GM12878 (cell line): ENCODE data around the gene RAD18. TPM values are rescaled to one million over a fixed set of nuclear protein-coding genes. Genes with fewer than 3 reads are reported as not detected.

Experiments used
- ATAC-seq: fragments of 200-7000 bp; cut with Tn5 transposase; 3 replicates; pipeline ENCODE4 v1.9.1; 2020; ENCODE audit warnings: mild to moderate bottlenecking, moderate library complexity
- BruUV-seq: library from RNA; stranded (reverse); fragments of 400-500 nt; replicated peaks from 2 replicates; lab custom pipeline; 2021; lab: Mats Ljungman, UMichigan
- CTCF ChIA-PET: fragments of 300-600 bp; sonication (Branson Sonifier 250); formaldehyde crosslinking; extraction: SDS; loops from one replicate; lab custom pipeline; 2021; ENCODE audit warnings: inconsistent platforms; lab: Yijun Ruan, JAX
- POLR2A ChIA-PET: fragments of 350-600 bp; formaldehyde crosslinking; extraction: SDS; loops from one replicate; lab custom pipeline; 2021; ENCODE audit warnings: inconsistent platforms; lab: Charles Lee
- RAD21 ChIA-PET: fragments of 300-600 bp; sonication (Branson Sonifier 250); formaldehyde crosslinking; loops from one replicate; lab custom pipeline; 2023; ENCODE audit warnings: antibody characterized with exemption; ENCODE audit not compliant: unreplicated experiment; lab: Charles Lee
- SMC1A ChIA-PET: fragments of 300-600 bp; sonication (Branson Sonifier 250); formaldehyde crosslinking; loops from one replicate; lab custom pipeline; 2023; ENCODE audit not compliant: unreplicated experiment, uncharacterized antibody; lab: Charles Lee
- DNase-seq: peaks from one replicate; pipeline ENCODE4 v3.0.0-alpha.2; 2011; ENCODE audit warnings: low read depth, low spot score
- FAIRE-seq: peaks from 3 replicates; lab custom pipeline; 2011; peaks lifted over from hg19 to GRCh38; lab: Jason Lieb, UNC
- H2AFZ ChIP-seq: 2 replicates; pipeline ENCODE4 v1.6.0; 2011; ENCODE audit warnings: low read depth, low read length, control low read depth; ENCODE audit not compliant: control insufficient read depth
- H3K27ac ChIP-seq: 2 replicates; pipeline ENCODE4 v1.5.1; 2011; ENCODE audit warnings: control low read depth; ENCODE audit not compliant: control insufficient read depth, insufficient read depth
- H3K27me3 ChIP-seq, 2 experiments: replicated peaks in 1 of 2; 2 replicates each; pipeline versions ENCODE4 v1.6.0 to v1.6.1; 2011; ENCODE audit warnings: low read length in 1 of 2; ENCODE audit not compliant: control insufficient read depth in 2 of 2, insufficient read depth in 2 of 2
- H3K36me3 ChIP-seq, 2 experiments: 2 replicates each; pipeline ENCODE4 v1.5.1; 2011; ENCODE audit warnings: low read length in 1 of 2; ENCODE audit not compliant: control insufficient read depth in 2 of 2, insufficient read depth in 2 of 2
- H3K4me1 ChIP-seq: 2 replicates; pipeline ENCODE4 v1.6.1; 2011; ENCODE audit warnings: mild to moderate bottlenecking, low read length, moderate library complexity, mixed read lengths; ENCODE audit not compliant: control insufficient read depth, insufficient read depth
- H3K4me2 ChIP-seq: 2 replicates; pipeline ENCODE4 v1.6.0; 2011; ENCODE audit warnings: control low read depth; ENCODE audit not compliant: control insufficient read depth, insufficient read depth
- H3K4me3 ChIP-seq: fragments of 200-600 bp; sonication (generic); 2 replicates; pipeline ENCODE4 v1.5.1; 2016
- H3K79me2 ChIP-seq: 2 replicates; pipeline ENCODE4 v1.6.0; 2011; ENCODE audit warnings: low read length; ENCODE audit not compliant: control insufficient read depth, insufficient read depth
- H3K9ac ChIP-seq: 2 replicates; pipeline ENCODE4 v1.8.0; 2011; ENCODE audit warnings: low read length, control low read depth, mixed read lengths; ENCODE audit not compliant: control insufficient read depth, insufficient read depth
- H3K9me3 ChIP-seq: replicated peaks from 3 replicates; pipeline ENCODE4 v1.5.1; 2011; ENCODE audit warnings: mild to moderate bottlenecking, low read length; ENCODE audit not compliant: control insufficient read depth, insufficient read depth
- H4K20me1 ChIP-seq: 2 replicates; pipeline ENCODE4 v1.6.0; 2011; ENCODE audit not compliant: control insufficient read depth, insufficient read depth
- BMI1 ChIP-seq: fragments of 450-650 bp; IDR thresholded peaks from 2 replicates; pipeline ENCODE4 v1.6.1; 2016; ENCODE audit warnings: mild to moderate bottlenecking, moderate library complexity, borderline replicate concordance
- BRCA1 ChIP-seq: IDR thresholded peaks from 2 replicates; pipeline ENCODE4 v1.6.1; 2011; ENCODE audit warnings: low read depth, low read length, improper control_type of control experiment
- CHD1 ChIP-seq: IDR thresholded peaks from 2 replicates; pipeline ENCODE4 v1.6.1; 2012; ENCODE audit warnings: low read depth, low read length, improper control_type of control experiment
- CHD4 ChIP-seq: fragments of 200-600 bp; sonication (generic); IDR thresholded peaks from 2 replicates; pipeline ENCODE4 v1.6.1; 2016; ENCODE audit warnings: mild to moderate bottlenecking
- CTCF ChIP-seq, 3 experiments: IDR thresholded peaks in 2 of 3; conservative IDR thresholded peaks in 1 of 3; 2 replicates each; pipeline ENCODE4 v1.5.1; 2011; ENCODE audit warnings: low read depth in 3 of 3, low read length in 3 of 3, mild to moderate bottlenecking in 3 of 3, control low read depth in 2 of 3, moderate library complexity in 2 of 3, inconsistent platforms in 1 of 3, mixed read lengths in 1 of 3; ENCODE audit not compliant: control insufficient read depth in 2 of 3, insufficient read depth in 1 of 3; ENCODE audit errors: extremely low read depth in 1 of 3
- GABPA ChIP-seq: IDR thresholded peaks from 2 replicates; pipeline ENCODE4 v1.6.1; 2014; ENCODE audit warnings: antibody characterized with exemption, low read depth, mild to moderate bottlenecking, inconsistent platforms
- IRF4 ChIP-seq: IDR thresholded peaks from 2 replicates; pipeline ENCODE4 v1.6.1; 2011; ENCODE audit warnings: low read depth, low read length
- KLF5 ChIP-seq: fragments of 450-650 bp; IDR thresholded peaks from 2 replicates; pipeline ENCODE4 v1.6.1; 2014; ENCODE audit warnings: mild to moderate bottlenecking; ENCODE audit not compliant: partially characterized antibody
- NFYA ChIP-seq: IDR thresholded peaks from 2 replicates; pipeline ENCODE4 v1.6.1; 2011; ENCODE audit warnings: low read depth, mild to moderate bottlenecking, low read length, improper control_type of control experiment, borderline replicate concordance
- PML ChIP-seq: IDR thresholded peaks from 2 replicates; pipeline ENCODE4 v1.6.1; 2012; ENCODE audit warnings: low read length, inconsistent platforms
- POLR2AphosphoS2 ChIP-seq: IDR thresholded peaks from 2 replicates; pipeline ENCODE4 v1.6.1; 2011; ENCODE audit warnings: low read depth, mild to moderate bottlenecking, low read length, improper control_type of control experiment, moderate library complexity
- PRDM15 ChIP-seq: fragments of 450-650 bp; formaldehyde crosslinking; IDR thresholded peaks from 2 replicates; pipeline ENCODE4 v1.4.0; 2020; ENCODE audit warnings: mild to moderate bottlenecking, moderate library complexity
- RBBP5 ChIP-seq: fragments of 200-600 bp; sonication (generic); conservative IDR thresholded peaks from 2 replicates; pipeline ENCODE4 v1.6.1; 2016
- RELB ChIP-seq: fragments of 450-650 bp; IDR thresholded peaks from 2 replicates; pipeline ENCODE4 v1.6.1; 2017; ENCODE audit warnings: low read depth, mild to moderate bottlenecking, moderate library complexity
- TCF3 ChIP-seq: IDR thresholded peaks from 2 replicates; pipeline ENCODE4 v1.6.1; 2012; ENCODE audit warnings: low read depth, mild to moderate bottlenecking, low read length, borderline replicate concordance; ENCODE audit not compliant: insufficient read depth
- ZBED1 ChIP-seq: IDR thresholded peaks from 2 replicates; pipeline ENCODE4 v1.6.1; 2016; ENCODE audit warnings: borderline replicate concordance
- WGBS: methylation state at CpG from one replicate; pipeline ENCODE4 v1.1.6; 2016; ENCODE audit warnings: low lambda C conversion rate; ENCODE audit not compliant: insufficient replicate concordance, insufficient coverage; ENCODE audit errors: missing lambda C conversion rate; 5-methylcytosine and 5-hydroxymethylcytosine counted together
- in situ Hi-C: fragments of 300-500 bp; cut with MboI; formaldehyde crosslinking; loops from 9 replicates; pipeline ENCODE4 v1.14.3; 2018; ENCODE audit warnings: mixed read lengths
- intact Hi-C: fragments of 100-400 bp; cut with micrococcal nuclease; formaldehyde crosslinking; loops from one replicate; pipeline ENCODE4 v1.14.2; 2022; ENCODE audit not compliant: unreplicated experiment
- polyA plus RNA-seq, 11 experiments: library from polyadenylated mRNA; depleted of rRNA in 4 of 11; unstranded in 6 of 11; stranded (reverse) in 5 of 11; fragments of >200 nt; fragmentation: Nextera tagmentation in 4 of 11; fragmentation: Illumina TruSeq in 1 of 11; extraction: Ambion mirVana in 4 of 11; extraction: Trizol in 1 of 11; gene quantifications; 1 replicate in 1 of 11; 2 replicates in 10 of 11; pipeline versions ENCODE4 v1.2.1 to v1.2.3, GENCODE V29; 2011 to 2016; ENCODE audit warnings: inconsistent platforms in 2 of 11, missing spikeins in 2 of 11, low read depth in 1 of 11
- total RNA-seq, 4 experiments: library from RNA; depleted of rRNA in 3 of 4; stranded (reverse); fragments of >200 nt in 3 of 4; fragmentation: Illumina TruSeq in 1 of 4; extraction: Trizol in 1 of 4; gene quantifications; 2 replicates each; pipeline versions ENCODE4 v1.2.1 to v1.2.3, GENCODE V29; 2013 to 2021
- TF ChIP-seq, protein P1 (sequence below): fragments of 450-650 bp; IDR thresholded peaks from 2 replicates; pipeline ENCODE4 v1.6.1; 2016; ENCODE audit warnings: mild to moderate bottlenecking

Gene RAD18
- total and polyA plus RNA-seq, 10 of the 15 experiments (the other 5 are each of a cell fraction or from before 2014, with no cell fraction given), result 8.7 to 38.6 (median 19.2) TPM

DNA sequence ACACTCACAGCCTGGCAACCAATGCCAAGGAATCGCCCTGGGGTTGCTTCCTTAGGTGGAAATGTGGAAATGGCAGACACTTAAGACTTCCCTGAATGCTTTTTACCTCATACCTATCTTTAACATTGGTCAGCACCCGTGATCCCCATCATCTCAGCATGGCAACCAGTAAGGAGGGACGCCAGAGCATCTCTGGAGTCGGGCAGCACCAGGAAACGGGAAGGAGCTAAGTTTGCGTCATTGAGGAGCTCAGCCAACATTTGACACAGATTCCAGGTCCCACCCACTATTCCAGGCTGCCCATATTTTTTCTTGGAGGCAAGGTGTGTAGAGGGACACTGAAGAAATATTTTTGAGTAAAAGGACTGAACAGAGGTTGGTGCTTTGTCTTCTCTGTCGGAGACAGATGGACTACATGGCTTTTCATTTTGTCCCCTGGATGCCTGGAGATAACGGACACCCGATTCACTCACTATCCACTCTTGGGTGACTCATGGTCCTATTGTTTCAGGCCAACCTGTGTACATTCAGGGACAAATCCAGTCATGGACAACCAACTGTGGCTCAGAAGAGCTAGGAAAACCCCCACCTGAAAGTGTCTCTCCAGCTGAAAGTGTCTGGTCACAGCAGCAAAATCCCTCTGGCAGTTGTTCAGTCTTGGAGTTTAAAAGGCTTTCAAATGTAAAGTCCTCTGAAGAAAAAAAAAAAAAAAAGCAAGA, 123.5 kb downstream of the RAD18 start:
- 68% methylated on average over 9 of the region's 9 CpGs for WGBS
- Histone ChIP-seq H3K9me3 (no peaks in the 10 kb centered on the region), H3K79me2 (no peaks in the 10 kb centered on the region), H3K36me3 (no peaks in the 10 kb centered on the region), H3K9ac (no peak overlapping the region), H3K27ac (no peak overlapping the region), H3K4me1 (no peaks in the 10 kb centered on the region), H3K27me3 (no peaks in the 10 kb centered on the region), H4K20me1 (no peaks in the 10 kb centered on the region), H3K4me3 (no peak overlapping the region), H3K4me2 (no peak overlapping the region), H2AFZ (no peak overlapping the region)
- SMC1A ChIA-PET, result no interaction called here
- RAD21 ChIA-PET, result no interaction called here
- CTCF ChIA-PET, result no interaction called here
- intact Hi-C loops, result no loop called here
- in situ Hi-C loops, result no loop called here
- ATAC-seq (no peak), DNase-seq (no peak), FAIRE-seq (no peak)
- POLR2A ChIA-PET, result no interaction called here
- BruUV-seq, result no TSS peak
- TF ChIP-seq BRCA1 (no peak), NFYA (no peak), GABPA (no peak), RBBP5 (no peak), ZBED1 (no peak), CHD1 (no peak), IRF4 (no peak), PRDM15 (no peak), POLR2AphosphoS2 (no peak), RELB (no peak), PML (no peak), TCF3 (no peak), CHD4 (no peak), BMI1 (no peak), CTCF (IDR thresholded peaks at IDR 0.05 in 2 of 3, conservative IDR thresholded peaks at IDR 0.05 in 1 of 3; ENCODE audit: control insufficient read depth in 2 of 3, extremely low read depth in 1 of 3, insufficient read depth in 1 of 3, low read depth in 3 of 3, low read length in 3 of 3) (no peak), KLF5 (no peak)
- TF ChIP-seq, protein P1, sequence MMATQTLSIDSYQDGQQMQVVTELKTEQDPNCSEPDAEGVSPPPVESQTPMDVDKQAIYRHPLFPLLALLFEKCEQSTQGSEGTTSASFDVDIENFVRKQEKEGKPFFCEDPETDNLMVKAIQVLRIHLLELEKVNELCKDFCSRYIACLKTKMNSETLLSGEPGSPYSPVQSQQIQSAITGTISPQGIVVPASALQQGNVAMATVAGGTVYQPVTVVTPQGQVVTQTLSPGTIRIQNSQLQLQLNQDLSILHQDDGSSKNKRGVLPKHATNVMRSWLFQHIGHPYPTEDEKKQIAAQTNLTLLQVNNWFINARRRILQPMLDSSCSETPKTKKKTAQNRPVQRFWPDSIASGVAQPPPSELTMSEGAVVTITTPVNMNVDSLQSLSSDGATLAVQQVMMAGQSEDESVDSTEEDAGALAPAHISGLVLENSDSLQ, result no peak
